IMR-90 (cell line): ENCODE data around the gene FYCO1. TPM values are rescaled to one million over a fixed set of nuclear protein-coding genes. Genes with fewer than 3 reads are reported as not detected.

ENCODE experiments used
- ATAC-seq: fragments of 200-7000 bp; cut with Tn5 transposase; 2 replicates; pipeline ENCODE4 v1.9.1; 2020; ENCODE audit warnings: low read depth, mild to moderate bottlenecking, moderate library complexity
- BruUV-seq: library from RNA; stranded (reverse); fragments of 400-500 nt; replicated peaks from 2 replicates; lab custom pipeline; 2021; lab: Mats Ljungman, UMichigan
- CTCF ChIA-PET: fragments of 300-600 bp; formaldehyde crosslinking; extraction: SDS; loops from one replicate; lab custom pipeline; 2021; ENCODE audit warnings: antibody characterized with exemption; lab: Yijun Ruan, JAX
- POLR2A ChIA-PET: fragments of 300-600 bp; sonication (Branson Sonifier 250); formaldehyde crosslinking; loops from one replicate; lab custom pipeline; 2022; ENCODE audit warnings: antibody characterized with exemption; ENCODE audit not compliant: unreplicated experiment; lab: Charles Lee
- DNase-seq: peaks from one replicate; pipeline ENCODE4 v3.0.0; 2013
- H2AFZ ChIP-seq: replicated peaks from 2 replicates; pipeline ENCODE3; 2013; ENCODE audit warnings: low read length, mild to moderate bottlenecking; ENCODE audit not compliant: poor library complexity
- H2AK5ac ChIP-seq: 2 replicates; pipeline ENCODE4 v1.6.1; 2013; ENCODE audit warnings: low read depth, low read length, inconsistent platforms
- H2AK9ac ChIP-seq: replicated peaks from 2 replicates; pipeline ENCODE3; 2013; ENCODE audit warnings: mild to moderate bottlenecking, low read depth, low read length, moderate library complexity; ENCODE audit not compliant: poor library complexity
- H2BK120ac ChIP-seq: 2 replicates; pipeline ENCODE4 v1.6.1; 2013; ENCODE audit warnings: low read depth, low read length, inconsistent platforms
- H2BK15ac ChIP-seq: 3 replicates; pipeline ENCODE4 v1.6.1; 2013; ENCODE audit warnings: low read depth, low read length, inconsistent platforms
- H2BK20ac ChIP-seq: 2 replicates; pipeline ENCODE4 v1.6.1; 2013; ENCODE audit warnings: low read depth, mild to moderate bottlenecking, inconsistent platforms, low read length, moderate library complexity
- H2BK5ac ChIP-seq: 2 replicates; pipeline ENCODE4 v1.6.1; 2013; ENCODE audit warnings: mild to moderate bottlenecking, low read depth, low read length, inconsistent platforms; ENCODE audit not compliant: poor library complexity, severe bottlenecking
- H3K14ac ChIP-seq: replicated peaks from 2 replicates; pipeline ENCODE4 v1.6.1; 2013; ENCODE audit warnings: low read depth, low read length, inconsistent platforms
- H3K18ac ChIP-seq: 2 replicates; pipeline ENCODE4 v1.6.1; 2013; ENCODE audit warnings: low read depth, low read length, control low read depth
- H3K23ac ChIP-seq: 2 replicates; pipeline ENCODE4 v1.6.1; 2013; ENCODE audit warnings: low read depth, low read length, inconsistent platforms
- H3K27ac ChIP-seq: 2 replicates; pipeline ENCODE4 v1.5.1; 2013; ENCODE audit warnings: mild to moderate bottlenecking, control low read depth, low read length; ENCODE audit not compliant: insufficient read depth
- H3K27me3 ChIP-seq: 2 replicates; pipeline ENCODE4 v1.6.1; 2013; ENCODE audit warnings: low read length; ENCODE audit not compliant: control insufficient read depth, insufficient read depth
- H3K36me3 ChIP-seq: 2 replicates; pipeline ENCODE4 v1.6.1; 2013; ENCODE audit warnings: low read length, mixed read lengths; ENCODE audit not compliant: control insufficient read depth, insufficient read depth
- H3K4ac ChIP-seq: 2 replicates; pipeline ENCODE4 v1.6.1; 2013; ENCODE audit warnings: low read depth, low read length, inconsistent platforms
- H3K4me1 ChIP-seq: 2 replicates; pipeline ENCODE4 v1.6.1; 2013; ENCODE audit warnings: low read length, mixed read lengths; ENCODE audit not compliant: control insufficient read depth, insufficient read depth
- H3K4me2 ChIP-seq: 2 replicates; pipeline ENCODE4 v1.6.1; 2013; ENCODE audit warnings: low read depth, mild to moderate bottlenecking, control low read depth, low read length, moderate library complexity
- H3K4me3 ChIP-seq: 2 replicates; pipeline ENCODE4 v1.5.1; 2013; ENCODE audit warnings: low read depth, mild to moderate bottlenecking, control low read depth, low read length, moderate library complexity; ENCODE audit not compliant: insufficient read depth
- H3K56ac ChIP-seq: 2 replicates; pipeline ENCODE4 v1.6.1; 2013; ENCODE audit warnings: low read length, inconsistent platforms; ENCODE audit not compliant: insufficient read depth; ENCODE audit errors: extremely low read depth
- H3K79me1 ChIP-seq, 2 experiments: 2 replicates each; pipeline ENCODE4 v1.6.1; 2013; ENCODE audit warnings: low read length in 2 of 2, inconsistent platforms in 1 of 2, low read depth in 1 of 2
- H3K9ac ChIP-seq: 2 replicates; pipeline ENCODE4 v1.6.1; 2013; ENCODE audit warnings: low read depth, low read length, control low read depth
- H3K9me1 ChIP-seq: 2 replicates; pipeline ENCODE4 v1.6.1; 2013; ENCODE audit warnings: low read length, inconsistent platforms; ENCODE audit not compliant: insufficient read depth
- H3K9me3 ChIP-seq: 2 replicates; pipeline ENCODE4 v1.6.1; 2013; ENCODE audit warnings: low read length; ENCODE audit not compliant: control insufficient read depth, insufficient read depth
- H4K20me1 ChIP-seq: 2 replicates; pipeline ENCODE4 v1.6.1; 2013; ENCODE audit warnings: low read length, inconsistent platforms; ENCODE audit not compliant: insufficient read depth
- H4K5ac ChIP-seq: 2 replicates; pipeline ENCODE4 v1.6.1; 2013; ENCODE audit warnings: mild to moderate bottlenecking, low read depth, low read length, control low read depth
- H4K8ac ChIP-seq, 2 experiments: 2 replicates each; pipeline ENCODE4 v1.6.1; 2013; ENCODE audit warnings: low read depth in 2 of 2, low read length in 2 of 2, control low read depth in 1 of 2, inconsistent platforms in 1 of 2
- H4K91ac ChIP-seq: 2 replicates; pipeline ENCODE4 v1.6.1; 2013; ENCODE audit warnings: low read depth, low read length, inconsistent platforms; ENCODE audit not compliant: insufficient read depth
- CTCF ChIP-seq: conservative IDR thresholded peaks from 2 replicates; pipeline ENCODE4 v1.5.1; 2012; ENCODE audit warnings: mild to moderate bottlenecking, low read depth, low read length, improper control_type of control experiment
- RCOR1 ChIP-seq: IDR thresholded peaks from 2 replicates; pipeline ENCODE4 v1.6.1; 2012; ENCODE audit warnings: mild to moderate bottlenecking, low read length, improper control_type of control experiment; ENCODE audit not compliant: insufficient replicate concordance
- WGBS, 2 experiments: methylation state at CpG; one replicate each; pipeline versions ENCODE4 v1.1.5 to v1.1.7; 2013; ENCODE audit warnings: missing lambda C conversion rate in 2 of 2; ENCODE audit not compliant: insufficient read length in 1 of 2; ENCODE audit errors: extremely low coverage in 2 of 2; 5-methylcytosine and 5-hydroxymethylcytosine counted together
- dilution Hi-C: fragments of 300-500 bp; cut with HindIII; formaldehyde crosslinking; loops from one replicate; pipeline ENCODE4 v1.14.3; 2018; ENCODE audit warnings: low sequenced_read_pairs; ENCODE audit not compliant: unreplicated experiment
- in situ Hi-C: fragments of 300-500 bp; cut with MboI; formaldehyde crosslinking; loops from 3 replicates; pipeline ENCODE4 v1.14.3; 2019; ENCODE audit warnings: low sequenced_read_pairs, inconsistent platforms, mixed read lengths
- intact Hi-C: fragments of 100-400 bp; cut with micrococcal nuclease; formaldehyde crosslinking; loops from 2 replicates; pipeline ENCODE4 v1.10.0; 2022
- polyA plus RNA-seq, 3 experiments: library from polyadenylated mRNA; depleted of rRNA; stranded (reverse); fragments of >200 nt; gene quantifications; 2 replicates each; pipeline ENCODE4 v1.2.3, GENCODE V29; 2012; ENCODE audit warnings: low replicate concordance in 1 of 3
- total RNA-seq: library from RNA; depleted of rRNA; stranded (reverse); fragments of >200 nt; gene quantifications from 2 replicates; pipeline ENCODE4 v1.2.3, GENCODE V29; 2012

The FYCO1 gene
- total and polyA plus RNA-seq, 2 of the 4 experiments (the other 2 are of a cell fraction): 13.7 to 20.1 TPM

GRCh38 chr3:45939341-45939771, 56.3 kb downstream of the FYCO1 start:
- Histone ChIP-seq H4K20me1 (no peaks in the 10 kb centered on the region), H3K79me1 (no peaks in the 10 kb centered on the region), H2AFZ (no peak overlapping the region), H3K27ac (no peak overlapping the region), H3K9ac (no peak overlapping the region), H3K4me1 (peaks cover 4% of the 10 kb centered on the region), H3K18ac (no peak overlapping the region), H3K27me3 (no peaks in the 10 kb centered on the region), H3K56ac (no peak overlapping the region), H2AK9ac (no peak overlapping the region), H3K4me2 (no peak overlapping the region), H2BK15ac (no peak overlapping the region), H3K23ac (no peak overlapping the region), H3K4ac (no peak overlapping the region), H3K9me3 (peaks cover 4% of the 10 kb centered on the region; the same call in 1 of the 2 replicates), H3K36me3 (peaks cover 14% of the 10 kb centered on the region), H4K91ac (0 out of 2 replicates have a peak overlapping the region, but pooled peaks have one; percentile 9), H2BK5ac (no peak overlapping the region), H2AK5ac (no peak overlapping the region), H3K9me1 (peaks cover 12% of the 10 kb centered on the region; the same call in 1 of the 2 replicates), H3K14ac (0 out of 2 replicates have a peak overlapping the region, but pooled peaks have one; percentile 20), H2BK120ac (no peak overlapping the region), H2BK20ac (0 out of 2 replicates have a peak overlapping the region, but pooled peaks have one; percentile 12), H3K4me3 (no peak overlapping the region), H4K8ac (no peak overlapping the region), H4K5ac (no peak overlapping the region)
- ChIA-PET POLR2A (no interaction called here), CTCF (interaction anchor here (0.6 to 4.0 kb wide), 12 partner anchors 8 to 431 kb away, joined by 3 to 84 read pairs (median 4); partner anchors contain the start of gene CCR5)
- TF ChIP-seq CTCF (no peak), RCOR1 (no peak)
- no CpG with 5 or more reads among the region's 5 CpGs for WGBS, 2 experiments
- ATAC-seq (peak; percentile 30; the same call in 1 of the 2 replicates), DNase-seq (peak; percentile 6)
- no TSS peak for BruUV-seq
- dilution Hi-C loops: no loop called here
- in situ Hi-C loops: no loop called here
- intact Hi-C loops: loop anchor here (2.0 kb wide), 1 partner anchor 439 kb away; no protein-coding TSS in a partner anchor
